A549 (cell line): ENCODE measurements around the gene ESR2.

Experiments
- CEBPB ChIP-seq, 2 experiments: fragments of >200 bp in 1 of 2; sonication (Bioruptor Twin) in 1 of 2; formaldehyde crosslinking in 1 of 2; IDR thresholded peaks; 2 replicates each; pipeline ENCODE4 v1.6.1; 2012 to 2016
- CTCF ChIP-seq: fragments of >200 bp; sonication (Bioruptor Twin); formaldehyde crosslinking; IDR thresholded peaks from 3 replicates; pipeline ENCODE4 v1.5.1; 2016
- MAX ChIP-seq: IDR thresholded peaks from 2 replicates; pipeline ENCODE4 v1.6.1; 2012
- MAZ ChIP-seq: fragments of 150-350 bp; IDR thresholded peaks from 2 replicates; pipeline ENCODE4 v1.6.1; 2014; ENCODE audit warnings: antibody characterized with exemption, low read depth, low read length, borderline replicate concordance
- NFE2L2 ChIP-seq: fragments of 150-350 bp; conservative IDR thresholded peaks from 2 replicates; pipeline ENCODE4 v1.6.1; 2014; ENCODE audit warnings: low read length
- POLR2A ChIP-seq: IDR thresholded peaks from 2 replicates; pipeline ENCODE4 v1.6.1; 2012; ENCODE audit warnings: mild to moderate bottlenecking, low read length
- RAD21 ChIP-seq, 2 experiments: fragments of >200 bp in 1 of 2; sonication (Bioruptor Twin) in 1 of 2; formaldehyde crosslinking in 1 of 2; IDR thresholded peaks in 1 of 2; conservative IDR thresholded peaks in 1 of 2; 2 replicates in 1 of 2; 3 replicates in 1 of 2; pipeline ENCODE4 v1.6.1; 2012 to 2018; ENCODE audit warnings: inconsistent platforms in 1 of 2
- SMC3 ChIP-seq: fragments of >200 bp; sonication (Bioruptor Twin); formaldehyde crosslinking; IDR thresholded peaks from 3 replicates; pipeline ENCODE4 v1.6.1; 2018; ENCODE audit warnings: inconsistent platforms
- TFCP2L1 ChIP-seq: fragments of 250-450 bp; sonication (Bioruptor Pico); IDR thresholded peaks from 2 replicates; pipeline ENCODE4 v1.5.0; 2021; ENCODE audit warnings: mild to moderate bottlenecking

- TF ChIP-seq CTCF (no peak), POLR2A (no peak), SMC3 (no peak), RAD21 (conservative IDR thresholded peaks at IDR 0.05 in 1 of 2, IDR thresholded peaks at IDR 0.05 in 1 of 2) (no peak), MAZ (no peak), MAX (no peak), CEBPB (IDR thresholded peaks at IDR 0.05) (no peak), TFCP2L1 (CRISPR knock-in tag) (no peak), NFE2L2 (no peak)
These were observed 229.7 kb downstream of the ESR2 start for GRCh38 chr14:64064447-64064846.
